Right lobe of liver (tissue), 6 donors: ENCODE data around the gene EDRF1. TPM values are rescaled to one million over a fixed set of nuclear protein-coding genes. Genes with fewer than 3 reads are reported as not detected.

Experiments used
- ATAC-seq, 4 donors: fragments of 200-7000 bp; cut with Tn5 transposase; one replicate each; pipeline ENCODE4 v1.9.1; 2020; ENCODE audit warnings: mild to moderate bottlenecking in 4 of 4, moderate library complexity in 4 of 4
- DNase-seq, 3 donors: peaks; one replicate each; pipeline ENCODE4 v3.0.0-alpha.2; 2020
- H3K27ac ChIP-seq, 3 donors: fragments of 200-600 bp; one replicate each; pipeline ENCODE4 v1.8.0; 2022
- H3K27me3 ChIP-seq, 2 donors: fragments of 200-600 bp; one replicate each; pipeline ENCODE4 v1.8.0; 2022
- H3K36me3 ChIP-seq, 4 donors: fragments of 200-600 bp; sonication (generic) in 1 of 4; one replicate each; pipeline versions ENCODE4 v1.5.1 to v1.8.0; 2017 to 2022; ENCODE audit warnings: control low read depth in 1 of 4
- H3K4me1 ChIP-seq, 4 donors: fragments of 200-600 bp; sonication (generic) in 1 of 4; one replicate each; pipeline versions ENCODE4 v1.5.1 to v1.8.0; 2017 to 2022; ENCODE audit warnings: control low read depth in 1 of 4
- H3K4me3 ChIP-seq, 3 donors: fragments of 200-600 bp; one replicate each; pipeline ENCODE4 v1.8.0; 2022
- H3K9me3 ChIP-seq, 4 donors: fragments of 200-600 bp; sonication (generic) in 1 of 4; one replicate each; pipeline versions ENCODE4 v1.5.1 to v1.8.0; 2017 to 2022; ENCODE audit warnings: control low read depth in 1 of 4
- POLR2A ChIP-seq: fragments of 450-650 bp; IDR thresholded peaks from one replicate; pipeline ENCODE4 v1.6.1; 2017; ENCODE audit warnings: antibody characterized with exemption, mild to moderate bottlenecking
- whole genome bisulfite sequencing: methylation state at CpG from one replicate; pipeline ENCODE4 v1.1.6; 2018; ENCODE audit warnings: low coverage, low lambda C conversion rate; ENCODE audit not compliant: insufficient coverage; ENCODE audit errors: missing lambda C conversion rate; 5-methylcytosine and 5-hydroxymethylcytosine counted together
- intact Hi-C, 2 donors: fragments of 100-400 bp; cut with DNase I; formaldehyde crosslinking; loops; one replicate each; pipeline versions ENCODE4 v1.11.2 to v1.14.1; 2022
- total RNA-seq, 6 experiments: library from RNA; depleted of rRNA in 2 of 6; stranded (reverse); fragments of >200 nt in 2 of 6; fragmentation: NEBNext Ultra II Directional in 3 of 6; extraction: Animal tissue kit (Norgen Biotek cat#: 25700) in 3 of 6; gene quantifications; one replicate each; pipeline versions ENCODE4 v1.1.0 to v1.2.4, GENCODE V29; 2016 to 2023
- TF ChIP-seq, protein P1 (sequence below), 4 donors: fragments of 200-600 bp in 3 of 4; fragments of 450-650 bp in 1 of 4; IDR thresholded peaks; one replicate each; pipeline versions ENCODE4 v1.5.1 to v1.8.0; 2016 to 2022; ENCODE audit warnings: antibody characterized with exemption in 4 of 4, mild to moderate bottlenecking in 2 of 4
- donor health status: DM: no; HTN: yes; CAD: no.
- donor health status: DM: no; HTN: no; CAD: no.
- donor health status: DM: no; HTN: no; CAD: no.
- donor health status: DM: no; HTN: yes; CAD: no.
- donor health status: DM: no; HTN: yes; CAD: no.

EDRF1 gene
- total RNA-seq, 6 experiments from 2014 or later, result 6.5 to 8.5 (median 8.1) TPM

DNA sequence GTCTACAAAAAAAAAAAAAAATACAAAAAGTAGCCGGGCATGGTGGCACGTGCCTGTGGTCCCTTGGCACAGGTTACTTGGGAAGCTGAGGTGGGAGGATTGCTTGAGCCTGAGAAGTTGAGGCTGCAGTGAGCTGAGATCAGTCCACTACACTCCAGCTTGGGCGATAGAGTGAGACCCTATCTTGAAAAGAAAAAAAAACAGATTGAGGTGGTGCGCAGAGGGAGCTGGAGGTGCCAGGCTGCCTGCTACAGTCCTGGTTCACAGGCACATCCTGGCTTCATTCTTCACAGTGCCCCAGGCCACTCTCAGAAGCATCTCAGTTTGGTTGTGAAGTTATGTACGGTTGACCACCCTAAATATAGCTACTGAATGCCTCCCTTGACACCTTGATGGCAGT, 51.3 kb downstream of the EDRF1 start:
- H3K27ac ChIP-seq, result no peak overlapping the region
- WGBS, result 96% methylated on average over 5 of the region's 5 CpGs
- H3K9me3 ChIP-seq, result no peaks in the 10 kb centered on the region
- H3K27me3 ChIP-seq, result no peaks in the 10 kb centered on the region
- no peaks in the 10 kb centered on the region for H3K36me3 ChIP-seq
- intact Hi-C loops, result no loop called here
- ATAC-seq (no peak), DNase-seq (no peak)
- no peak overlapping the region for H3K4me3 ChIP-seq
- H3K4me1 ChIP-seq, result no peaks in the 10 kb centered on the region
- no peak for TF ChIP-seq POLR2A
- TF ChIP-seq, protein P1, sequence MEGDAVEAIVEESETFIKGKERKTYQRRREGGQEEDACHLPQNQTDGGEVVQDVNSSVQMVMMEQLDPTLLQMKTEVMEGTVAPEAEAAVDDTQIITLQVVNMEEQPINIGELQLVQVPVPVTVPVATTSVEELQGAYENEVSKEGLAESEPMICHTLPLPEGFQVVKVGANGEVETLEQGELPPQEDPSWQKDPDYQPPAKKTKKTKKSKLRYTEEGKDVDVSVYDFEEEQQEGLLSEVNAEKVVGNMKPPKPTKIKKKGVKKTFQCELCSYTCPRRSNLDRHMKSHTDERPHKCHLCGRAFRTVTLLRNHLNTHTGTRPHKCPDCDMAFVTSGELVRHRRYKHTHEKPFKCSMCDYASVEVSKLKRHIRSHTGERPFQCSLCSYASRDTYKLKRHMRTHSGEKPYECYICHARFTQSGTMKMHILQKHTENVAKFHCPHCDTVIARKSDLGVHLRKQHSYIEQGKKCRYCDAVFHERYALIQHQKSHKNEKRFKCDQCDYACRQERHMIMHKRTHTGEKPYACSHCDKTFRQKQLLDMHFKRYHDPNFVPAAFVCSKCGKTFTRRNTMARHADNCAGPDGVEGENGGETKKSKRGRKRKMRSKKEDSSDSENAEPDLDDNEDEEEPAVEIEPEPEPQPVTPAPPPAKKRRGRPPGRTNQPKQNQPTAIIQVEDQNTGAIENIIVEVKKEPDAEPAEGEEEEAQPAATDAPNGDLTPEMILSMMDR (IDR thresholded peaks at IDR 0.05), result no peak

DNA sequence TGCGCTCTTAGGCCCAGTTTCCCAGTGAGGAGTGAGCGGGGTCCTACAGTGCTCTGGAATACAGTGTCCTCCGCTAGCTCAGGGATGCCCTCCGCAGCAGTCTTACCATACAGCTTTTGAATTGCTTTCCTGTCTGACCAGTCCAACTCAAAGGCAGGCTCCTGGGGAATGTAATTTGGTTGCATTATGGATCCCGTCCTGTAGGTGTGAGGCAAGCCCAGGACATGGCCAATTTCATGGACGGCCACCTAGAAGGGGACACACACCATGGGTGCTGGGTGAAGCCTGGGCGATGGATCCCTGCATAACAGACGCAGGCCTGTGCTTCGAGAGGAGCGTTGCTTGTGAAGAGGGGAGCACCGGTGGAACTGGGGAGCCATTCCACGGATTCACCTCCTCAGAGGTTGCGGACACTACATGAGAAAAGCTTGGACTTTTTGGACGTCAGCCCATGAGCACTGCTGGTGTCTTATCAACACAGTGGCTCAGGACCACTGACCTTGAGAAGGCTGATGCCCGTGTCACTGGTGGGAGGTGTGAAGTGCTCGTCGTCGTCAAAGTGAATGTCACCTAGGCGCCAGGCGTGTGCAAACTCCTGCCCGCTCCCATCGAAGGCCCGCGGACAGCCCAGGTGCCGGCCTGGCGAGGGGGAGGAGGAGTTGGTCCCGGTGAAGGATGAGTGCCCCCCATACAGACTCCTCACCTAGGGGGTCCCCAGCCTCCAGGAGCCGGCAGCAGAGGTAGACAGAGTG, 52.8 kb downstream of the EDRF1 start:
- Histone ChIP-seq H3K27me3 (no peaks in the 10 kb centered on the region), H3K4me3 (no peak overlapping the region), H3K4me1 (no peaks in the 10 kb centered on the region), H3K36me3 (no peaks in the 10 kb centered on the region), H3K27ac (no peak overlapping the region), H3K9me3 (no peaks in the 10 kb centered on the region)
- TF ChIP-seq POLR2A, result no peak
- TF ChIP-seq, protein P1 (IDR thresholded peaks at IDR 0.05), result no peak
- intact Hi-C loops, result no loop called here
- DNase-seq, result no peak
- WGBS, result 75% methylated on average over 4 of the region's 28 CpGs
- ATAC-seq, result no peak

DNA sequence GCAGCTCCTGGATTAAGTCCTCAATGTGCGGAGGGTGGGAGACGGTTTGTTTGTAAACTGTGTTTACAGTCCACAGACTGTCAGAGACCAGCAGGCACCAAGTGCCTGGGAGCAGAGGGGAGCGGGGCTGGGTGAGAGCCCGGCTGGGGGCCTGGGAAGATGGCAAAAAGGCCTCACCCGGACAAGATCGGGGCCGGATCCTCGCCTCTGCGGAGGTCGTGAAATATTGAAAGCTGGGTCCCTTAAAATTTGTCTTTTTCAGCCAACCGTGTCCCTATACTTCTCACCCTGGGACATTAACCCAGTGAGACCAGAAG, 53.3 kb downstream of the EDRF1 start:
- 84% methylated on average over 4 of the region's 11 CpGs for WGBS
- DNase-seq, result no peak
- Histone ChIP-seq H3K4me1 (no peaks in the 10 kb centered on the region), H3K36me3 (no peaks in the 10 kb centered on the region), H3K27ac (no peak overlapping the region), H3K9me3 (no peaks in the 10 kb centered on the region), H3K27me3 (no peaks in the 10 kb centered on the region), H3K4me3 (no peak overlapping the region)
- ATAC-seq, result no peak
- intact Hi-C loops, result no loop called here
- no peak for TF ChIP-seq POLR2A
- TF ChIP-seq, protein P1 (IDR thresholded peaks at IDR 0.05), result no peak

DNA sequence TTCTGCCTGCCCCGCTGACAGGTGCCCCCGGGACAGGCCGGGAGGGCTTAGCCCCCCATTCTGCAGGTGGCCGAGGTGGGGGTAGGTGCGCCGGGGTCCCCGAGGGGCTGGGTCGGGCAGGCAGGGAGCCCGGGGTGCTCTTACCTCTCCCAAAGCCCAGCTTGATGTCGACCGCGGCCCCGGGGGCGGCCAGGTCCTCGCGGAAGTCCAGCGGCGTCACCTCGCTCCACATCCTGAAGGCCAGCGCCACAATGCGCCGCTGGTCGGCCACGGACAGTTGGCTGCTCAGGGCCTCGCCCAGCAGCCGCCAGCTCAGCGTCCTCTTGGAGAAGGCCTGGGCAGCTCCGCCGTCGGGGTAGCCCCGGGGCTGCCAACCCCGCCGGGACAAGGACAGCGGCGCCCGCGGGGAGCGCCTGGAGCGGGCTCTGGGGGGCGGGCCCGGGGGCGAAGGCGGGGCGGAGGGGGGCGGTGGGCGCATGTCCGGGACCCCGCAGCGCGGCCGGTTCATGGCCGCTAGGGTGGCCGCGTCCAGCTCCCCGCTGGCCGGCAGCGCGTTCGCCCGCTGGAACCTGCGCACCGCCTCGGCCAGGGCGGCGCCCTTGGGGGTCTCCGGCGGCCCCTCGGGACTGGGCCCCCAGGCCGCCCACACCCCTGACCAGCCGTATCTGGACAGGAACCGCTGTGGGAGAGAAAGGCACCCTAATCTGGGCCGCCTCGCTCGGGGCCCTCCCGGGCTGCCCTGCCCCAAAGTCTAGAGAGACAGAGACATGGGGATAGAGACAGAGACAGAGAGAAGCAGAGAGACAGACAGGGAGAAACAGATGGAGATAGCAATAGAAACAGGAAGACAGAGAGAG, 54.4 kb downstream of the EDRF1 start:
- no peaks in the 10 kb centered on the region for H3K4me1 ChIP-seq
- DNase-seq, result no peak
- H3K36me3 ChIP-seq, result no peaks in the 10 kb centered on the region
- peak overlapping the region in 1 of 3 donors; percentile 16 for H3K4me3 ChIP-seq
- 72% methylated on average over 7 of the region's 75 CpGs for WGBS
- TF ChIP-seq, protein P1 (IDR thresholded peaks at IDR 0.05), result no peak
- no peak for TF ChIP-seq POLR2A
- ATAC-seq, result peak in 2 of 4 donors; percentile 20 to 22
- intact Hi-C loops, result no loop called here
- no peaks in the 10 kb centered on the region for H3K9me3 ChIP-seq
- H3K27me3 ChIP-seq, result no peaks in the 10 kb centered on the region
- H3K27ac ChIP-seq, result no peak overlapping the region
